ENCODE data around the gene DIRAS1.
"Not testable (repeated sequence)": the region's sequence is repeated elsewhere in the genome, so short reads cannot be mapped to it uniquely, and the experiment has no call there.

DIRAS1 gene

DNA sequence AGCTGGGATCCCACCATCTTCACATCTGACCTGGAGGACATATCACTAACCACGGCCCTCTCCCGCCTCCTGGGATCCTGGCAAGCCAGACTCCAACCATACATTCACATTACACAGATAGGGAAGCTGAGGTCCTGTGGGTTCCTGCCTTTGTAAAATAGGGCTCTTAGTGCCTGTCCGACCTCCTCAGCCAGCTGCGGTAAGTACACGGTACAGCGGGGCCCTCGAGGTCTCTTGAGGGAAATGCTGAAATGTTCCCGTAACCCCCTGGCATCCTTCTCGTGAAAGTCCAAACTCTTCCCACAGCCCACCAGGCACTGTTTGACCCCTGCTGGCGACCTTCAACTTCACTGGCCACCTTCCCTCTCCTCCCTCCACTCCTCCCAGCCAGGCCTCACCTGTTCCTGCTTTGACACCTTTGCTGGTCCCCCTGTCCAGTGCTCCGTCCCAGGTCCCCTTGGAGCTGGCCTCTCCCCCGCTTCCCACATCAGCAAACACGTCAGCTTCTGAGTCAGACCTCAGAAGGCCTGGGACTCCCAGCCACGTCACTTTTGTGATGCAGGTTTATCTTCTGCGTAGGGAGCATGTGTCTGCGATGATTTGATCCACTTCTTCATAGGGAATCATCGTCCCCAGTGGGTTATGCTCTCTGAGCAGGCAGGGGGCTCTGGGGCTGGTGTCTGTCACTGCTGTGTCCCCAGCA is 9.8 kb downstream of the DIRAS1 start:
- no peak for DNase-seq (ENCODE audit: low read depth)

DNA sequence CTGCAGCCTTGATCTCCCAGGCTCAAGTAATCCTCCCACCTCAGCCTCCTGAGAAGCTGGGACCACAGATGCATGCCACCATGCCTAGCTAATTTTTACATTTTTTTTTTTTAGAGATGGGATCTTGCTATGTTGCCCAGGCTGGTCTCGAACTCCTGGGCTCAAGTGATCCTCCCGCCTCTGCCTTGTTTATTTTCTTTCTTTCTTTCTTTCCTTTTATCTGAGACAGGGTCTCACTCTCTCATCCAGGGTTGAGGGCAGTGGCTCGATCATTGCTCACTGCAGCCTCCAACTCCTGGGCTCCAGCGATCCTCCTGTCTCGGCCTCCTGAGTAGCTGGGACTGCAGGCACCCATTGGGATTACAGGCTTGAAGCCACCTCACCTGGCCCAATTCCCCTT is 14.9 kb downstream of the DIRAS1 start:
- DNase-seq (ENCODE audit: low read depth) = no peak

DNA sequence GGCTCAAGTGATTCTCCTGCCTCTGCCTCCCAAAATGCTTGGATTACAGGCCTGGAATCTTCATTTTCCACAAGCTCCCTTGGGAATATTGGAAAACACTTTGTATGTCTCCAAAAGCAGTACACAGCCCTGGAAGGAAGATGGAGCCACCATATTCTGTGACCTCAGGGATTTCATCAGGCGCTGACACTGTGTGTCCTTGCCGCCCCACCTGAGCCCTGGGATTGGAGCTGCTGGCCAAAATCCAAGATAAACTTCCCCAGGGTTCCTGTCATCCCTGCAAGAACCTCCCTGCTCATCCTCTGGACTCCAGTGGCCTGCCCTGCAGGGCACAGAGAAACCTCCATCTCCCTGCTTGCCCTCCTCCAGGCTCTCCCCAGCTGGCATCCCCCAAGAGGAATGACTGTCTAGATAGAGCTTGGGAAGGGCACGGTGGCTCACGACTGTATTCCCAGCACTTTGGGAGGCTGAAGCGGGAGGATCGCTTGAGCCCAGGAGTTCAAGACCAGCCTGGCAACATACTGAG is 17.4 kb downstream of the DIRAS1 start:
- DNase-seq (ENCODE audit: low read depth) = no peak

DNA sequence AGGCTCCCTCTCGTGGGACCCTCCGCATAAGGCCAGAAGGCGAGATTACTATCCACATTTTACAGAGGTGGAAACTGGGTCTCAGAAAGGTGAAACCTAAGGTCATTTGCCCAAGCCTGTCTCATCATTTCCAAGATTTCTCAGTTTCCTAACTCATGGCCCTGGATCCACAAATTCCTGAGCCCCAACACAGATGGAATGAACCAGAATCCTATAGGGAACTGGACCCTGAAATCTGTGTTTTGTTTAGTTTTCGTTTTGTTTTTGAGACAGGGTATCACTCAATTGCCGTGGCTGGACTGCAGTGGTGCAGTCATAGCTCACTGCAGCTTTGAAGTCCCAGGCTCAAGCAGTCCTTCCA is 18.1 kb downstream of the DIRAS1 start:
- DNase-seq (ENCODE audit: low read depth) = no peak

DNA sequence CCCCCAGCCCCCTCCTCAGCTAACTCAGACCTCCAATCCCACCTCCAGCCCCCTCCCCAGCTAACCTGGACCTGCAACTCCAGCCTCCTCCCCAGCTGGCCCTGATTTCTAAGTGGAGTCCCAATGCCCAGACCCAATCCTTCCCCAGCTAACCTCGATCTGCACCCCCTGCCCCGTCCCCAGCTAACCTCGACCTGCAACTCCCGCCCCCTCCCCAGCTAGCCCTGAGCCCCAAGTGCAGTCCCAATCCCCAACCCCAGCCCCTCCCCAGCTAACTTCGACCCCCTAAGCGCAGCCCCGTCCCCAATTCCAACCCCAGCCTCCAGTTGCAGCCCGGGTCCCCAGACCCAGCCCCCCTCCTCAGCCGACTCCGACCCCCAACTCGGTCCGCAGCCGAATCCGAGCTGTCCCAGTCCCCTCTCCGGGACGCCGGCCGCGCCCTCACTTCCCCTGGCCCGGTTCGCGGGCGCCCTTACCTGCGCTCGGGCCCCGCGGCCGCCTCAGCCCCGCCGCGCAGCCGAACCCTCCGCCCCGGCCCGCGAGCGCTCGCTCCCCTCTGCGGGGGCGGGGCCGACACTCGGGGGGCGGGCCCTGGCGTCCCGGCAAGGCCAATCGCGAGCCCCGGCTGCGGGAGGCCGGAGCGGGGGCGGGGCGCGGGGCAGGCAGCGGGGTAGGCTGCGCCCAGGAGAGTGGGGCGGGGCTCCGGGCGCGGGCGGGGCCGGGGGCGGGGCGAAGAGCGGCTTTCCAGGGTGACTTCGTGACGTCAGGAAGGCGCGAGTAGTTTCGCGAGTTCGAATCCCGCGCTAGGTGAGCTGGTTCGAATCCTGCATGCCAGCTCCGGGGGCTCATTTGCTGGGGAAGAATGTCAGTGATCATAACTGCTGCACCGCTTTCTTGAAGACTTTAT is 18.7 kb downstream of the DIRAS1 start, which contains the start of gene GNG7:
TSS of gene GNG7 (minus strand) at position 525 of the 907 bp plus-strand sequence. CDS start 182,006 bp downstream, outside the sequence.
- peak; percentile 93 for DNase-seq (ENCODE audit: low read depth)

DNA sequence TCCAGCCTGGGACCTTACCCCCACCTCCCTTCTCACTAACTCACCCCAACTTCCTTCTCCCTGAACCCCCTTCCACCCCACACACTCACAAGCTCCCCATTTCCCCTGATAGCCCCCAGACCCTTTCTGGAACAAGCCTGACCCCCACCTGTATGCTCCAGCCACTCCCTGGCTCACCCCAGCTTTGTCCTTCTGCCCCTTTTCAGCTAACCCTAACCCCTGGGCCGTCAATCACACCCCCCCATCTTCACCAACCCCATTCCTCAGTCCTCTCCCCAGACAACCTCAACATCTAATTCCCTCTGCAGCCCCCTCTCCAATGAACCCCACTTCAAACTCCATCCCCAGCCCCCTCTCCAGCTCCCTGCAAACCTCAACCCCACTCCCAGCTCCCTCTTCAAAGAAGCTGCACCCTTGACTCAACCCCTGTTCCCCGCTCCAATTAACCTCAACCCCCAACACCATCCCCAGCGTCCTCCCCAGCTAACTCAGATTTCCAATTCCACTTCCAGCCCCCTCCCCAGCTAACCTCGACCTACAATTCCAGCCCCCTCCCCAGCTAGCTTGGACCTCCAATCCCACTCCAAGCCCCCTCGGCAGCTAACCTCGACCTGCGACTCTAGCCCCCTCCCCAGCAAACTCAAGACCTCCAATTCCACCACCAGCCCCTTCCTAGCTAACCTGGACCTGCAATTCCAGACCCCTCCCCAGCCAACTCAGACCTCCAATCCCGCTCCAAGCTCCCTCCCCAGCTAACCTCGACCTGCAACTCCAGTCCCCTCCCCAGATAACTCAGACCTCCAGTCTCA is 19.6 kb downstream of the DIRAS1 start:
- no peak for DNase-seq (ENCODE audit: low read depth)

DNA sequence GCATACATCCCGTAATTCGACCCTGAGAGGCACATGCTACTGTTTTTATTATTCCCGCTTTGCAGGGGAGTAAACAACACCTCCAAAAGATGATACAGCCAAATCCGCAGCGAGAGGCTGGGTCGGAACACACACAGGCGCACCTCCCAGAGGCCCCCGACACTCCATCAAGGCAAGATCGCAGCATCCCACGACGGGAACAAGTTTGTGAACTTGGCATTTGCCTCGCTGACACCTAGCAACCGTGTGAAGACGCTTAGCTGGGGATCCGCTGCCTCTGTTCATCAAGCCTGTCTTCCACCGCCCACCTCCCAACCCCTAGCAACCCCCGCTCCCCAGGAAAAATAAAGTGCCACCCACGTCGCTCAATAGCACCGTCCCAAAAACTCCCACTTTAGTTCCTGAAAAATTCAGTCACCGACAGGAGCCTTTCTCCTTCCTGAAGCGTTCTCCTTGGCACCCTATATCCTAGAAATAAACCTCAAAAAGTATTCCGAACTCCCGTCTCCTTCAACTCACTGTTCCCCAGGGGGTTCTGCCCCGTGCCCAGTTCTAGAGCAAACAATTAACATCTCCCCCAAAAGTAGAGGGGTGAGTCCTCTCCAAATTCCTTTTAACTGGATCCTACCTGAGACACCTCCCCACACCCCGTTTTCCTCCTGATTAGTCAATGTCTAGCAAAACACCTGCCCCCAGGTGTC is 20.4 kb downstream of the DIRAS1 start:
- DNase-seq (ENCODE audit: low read depth) = no peak

DNA sequence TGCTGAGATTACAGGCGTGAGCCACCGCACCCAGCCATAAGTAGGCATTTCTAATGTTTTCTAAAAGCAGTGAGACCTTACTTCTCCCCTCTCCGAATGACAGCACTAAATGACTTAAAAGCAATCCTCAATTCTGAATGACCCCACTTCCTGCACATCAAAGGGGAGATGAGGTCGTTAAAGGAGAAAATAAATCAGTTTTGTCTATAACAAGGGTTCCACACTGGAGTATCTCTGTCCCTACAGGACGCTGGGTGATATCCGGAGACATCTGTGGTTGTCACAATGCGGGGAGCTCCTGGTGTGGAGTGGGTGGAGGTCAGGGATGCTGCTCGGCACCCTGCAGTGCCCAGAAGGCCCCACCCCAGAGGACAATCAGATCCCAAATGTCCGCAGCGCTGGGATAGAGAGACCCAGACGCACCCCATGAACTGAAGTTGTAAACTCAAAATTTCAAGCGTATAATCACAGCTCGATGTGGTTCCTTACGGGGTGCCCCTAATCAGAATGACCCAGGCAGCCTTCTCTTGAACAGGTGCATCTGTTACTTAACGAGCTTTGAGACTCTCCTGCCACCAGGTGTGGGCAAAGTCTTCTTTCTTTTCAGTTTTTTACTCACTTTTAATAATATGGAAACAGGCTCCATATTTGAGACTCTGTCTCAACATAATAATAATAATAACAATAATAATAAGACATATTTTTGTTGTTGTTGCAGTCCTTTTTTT is 21.6 kb downstream of the DIRAS1 start:
- DNase-seq (ENCODE audit: low read depth) = no peak

DNA sequence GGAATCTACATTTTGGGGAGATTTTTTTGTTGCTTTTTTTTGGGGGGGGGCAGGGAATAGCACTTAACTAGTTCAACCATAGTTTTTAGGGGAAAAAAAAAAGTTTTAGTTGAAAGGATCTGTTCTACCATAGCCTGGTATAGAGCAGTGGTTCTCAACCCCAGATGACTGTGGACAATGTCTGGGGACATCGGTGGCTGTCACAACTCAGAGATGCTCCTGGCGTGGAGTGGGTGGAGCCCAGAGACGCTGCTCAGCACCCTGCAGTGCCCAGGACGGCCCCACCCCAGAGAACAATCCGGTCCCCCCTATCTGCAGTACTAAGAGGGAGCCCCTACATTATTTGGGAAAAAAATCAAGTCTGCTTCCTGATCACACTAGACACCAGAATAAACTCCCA is 27.0 kb downstream of the DIRAS1 start:
- DNase-seq (ENCODE audit: low read depth) = no peak

DNA sequence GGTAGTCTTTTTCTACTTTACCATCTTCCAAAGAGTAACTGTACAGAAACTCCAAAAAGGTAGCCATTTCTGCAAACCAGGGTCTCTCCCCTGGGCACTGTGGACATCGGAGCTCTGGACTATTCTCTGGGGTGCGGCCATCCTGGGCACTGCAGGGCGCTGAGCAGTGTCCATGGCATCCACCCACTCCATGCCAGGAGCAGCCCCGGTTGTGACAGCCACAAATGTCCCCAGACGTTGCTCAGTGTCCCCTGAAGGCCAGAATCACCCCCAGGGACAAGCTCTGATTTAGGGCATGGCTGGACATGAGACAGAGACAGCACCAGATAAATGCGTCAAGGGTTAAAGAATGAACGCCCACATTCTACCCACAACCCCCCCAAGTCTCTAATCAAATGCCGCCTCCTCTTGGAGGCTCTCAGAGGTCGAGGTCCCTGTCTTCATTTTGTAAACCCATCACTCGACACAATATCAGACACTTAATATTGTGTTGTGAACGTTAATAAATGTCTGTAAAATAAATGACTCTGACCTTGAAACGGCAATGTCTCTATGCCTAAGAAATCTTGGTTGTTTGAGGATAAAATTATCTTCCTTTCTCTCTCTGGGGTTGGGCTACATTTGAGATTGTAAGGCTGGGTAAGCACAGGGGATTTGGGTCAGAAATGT is 27.5 kb downstream of the DIRAS1 start:
- DNase-seq (ENCODE audit: low read depth) = no peak

DNA sequence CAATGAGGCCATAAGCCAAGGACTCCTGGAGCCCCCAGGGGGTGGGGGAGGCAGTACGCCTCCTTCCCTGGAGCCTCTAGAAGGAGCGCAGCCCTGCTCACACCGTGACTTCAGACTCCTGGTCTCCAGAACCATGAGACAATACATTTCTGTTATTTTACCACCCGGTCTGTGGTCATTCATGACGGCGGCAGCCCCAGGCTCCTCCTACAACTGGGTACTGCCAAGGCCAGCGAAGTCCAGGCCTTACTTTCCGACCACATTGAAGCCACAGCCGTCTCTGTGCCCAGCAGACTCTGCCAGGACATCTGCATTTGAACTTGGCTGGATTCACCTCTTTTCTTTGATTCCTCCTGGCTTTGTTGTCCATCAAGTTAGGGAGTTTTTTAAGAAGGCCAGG is 29.2 kb downstream of the DIRAS1 start:
- DNase-seq (ENCODE audit: low read depth) = no peak

DNA sequence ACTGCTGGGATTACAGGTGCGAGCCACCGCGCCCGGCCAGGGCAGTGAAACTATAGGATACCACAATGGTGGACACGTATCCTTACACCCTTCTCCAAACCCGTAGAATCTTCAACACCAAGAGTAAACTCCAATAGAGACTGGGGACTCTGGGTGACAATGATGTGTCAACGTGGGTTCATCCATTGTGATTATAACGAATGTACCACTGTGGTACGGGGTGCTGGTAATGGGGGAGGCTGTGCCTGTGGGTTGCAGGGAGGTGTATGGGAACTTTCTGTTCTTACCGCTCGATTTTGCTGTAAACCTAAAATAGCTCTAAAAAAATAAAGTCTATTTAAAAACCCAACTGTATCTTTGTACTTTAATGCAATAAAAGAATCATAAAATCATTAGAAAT is 30.3 kb downstream of the DIRAS1 start:
- DNase-seq (ENCODE audit: low read depth) = no peak

DNA sequence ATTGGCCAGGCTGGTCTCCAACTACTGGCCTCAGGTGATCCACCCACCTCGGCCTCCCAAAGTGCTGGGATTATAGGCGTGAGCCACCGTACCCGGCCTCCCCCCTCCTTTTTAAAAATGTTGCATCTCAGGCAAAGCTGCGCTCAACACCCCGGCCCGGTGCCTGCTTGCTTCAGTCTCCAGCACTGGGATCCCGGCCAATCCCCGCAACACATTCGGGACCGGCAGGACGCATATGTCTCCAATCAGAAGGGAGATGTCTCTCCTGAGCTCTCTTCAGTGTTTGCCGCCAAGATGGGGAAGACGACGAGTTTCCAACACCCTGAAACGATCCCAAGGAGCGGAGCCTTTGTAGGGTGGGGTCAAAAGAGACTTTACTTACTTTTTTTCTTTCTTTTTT is 34.8 kb downstream of the DIRAS1 start:
- no peak for DNase-seq (ENCODE audit: low read depth)

DNA sequence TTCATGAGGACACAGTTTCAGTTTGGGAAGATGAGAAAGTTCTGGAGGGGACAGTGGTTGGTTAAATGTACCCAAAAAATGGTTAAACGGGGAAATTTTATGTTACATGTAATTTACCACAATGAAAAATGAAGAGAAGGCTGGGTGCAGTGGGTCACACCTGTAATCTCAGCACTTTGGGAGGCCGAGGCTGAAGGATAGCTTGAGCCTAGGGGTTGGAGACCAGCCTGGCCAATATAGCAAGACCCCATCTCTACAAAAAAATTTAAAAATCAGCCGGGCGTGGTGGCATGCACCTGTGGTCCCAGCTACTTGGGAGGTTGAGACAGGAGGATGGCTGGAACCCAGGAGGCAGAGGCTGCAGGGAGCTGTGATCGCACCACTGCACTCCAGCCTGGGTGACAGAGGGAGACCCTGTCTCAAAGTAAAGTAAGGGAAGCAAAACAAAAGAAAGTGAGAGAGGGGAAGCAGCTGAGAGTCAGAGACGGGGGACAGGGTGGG is 35.9 kb downstream of the DIRAS1 start:
- DNase-seq (ENCODE audit: low read depth) = no peak

DNA sequence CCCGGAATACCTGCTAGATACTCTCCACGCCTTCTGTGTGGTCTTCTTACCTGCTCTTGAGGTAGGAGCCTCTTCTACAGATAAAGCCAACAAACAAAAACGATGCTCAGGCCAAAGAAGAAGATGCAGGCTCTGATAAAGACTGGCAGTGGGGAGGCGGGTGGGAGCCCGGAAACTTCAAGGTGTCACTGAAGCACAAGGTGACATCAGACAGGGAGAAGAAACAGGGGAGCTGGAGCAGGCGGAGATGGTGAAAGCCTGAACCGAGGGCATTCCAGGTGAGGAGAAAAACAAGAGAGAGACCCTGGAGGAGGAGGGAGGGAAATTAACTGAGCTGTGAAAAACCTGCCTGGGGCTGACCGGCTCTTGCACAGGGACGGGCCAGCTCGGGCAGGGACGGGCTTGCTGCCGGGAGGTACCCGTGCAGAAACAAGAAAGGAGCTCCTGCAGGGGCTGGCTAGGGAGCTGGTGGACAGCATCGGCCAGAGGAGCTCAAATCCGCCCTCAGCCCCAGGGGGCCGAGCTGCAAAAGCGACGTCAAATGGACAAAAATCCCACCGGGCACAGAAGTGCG is 37.7 kb downstream of the DIRAS1 start:
- no peak for DNase-seq (ENCODE audit: low read depth)

DNA sequence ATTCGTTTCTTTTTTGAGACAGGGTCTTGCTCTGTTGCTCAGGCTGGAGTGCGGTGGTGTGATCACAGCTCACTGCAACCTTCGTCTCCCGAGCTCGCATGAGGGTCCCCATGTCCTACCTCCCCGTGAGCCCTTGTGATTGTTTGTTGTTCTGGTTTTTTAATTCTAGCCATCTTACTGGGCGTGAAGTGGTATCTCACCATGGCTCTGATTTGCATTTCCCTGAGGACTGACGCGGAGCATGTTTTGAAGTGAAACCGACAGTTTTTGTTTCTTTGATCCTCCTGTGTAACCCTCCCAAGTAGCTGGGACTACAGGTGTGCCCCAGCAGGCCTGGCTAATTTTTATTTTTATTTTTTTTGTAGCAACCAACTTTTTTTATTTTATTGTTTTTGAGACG is 40.4 kb downstream of the DIRAS1 start:
- no peak for DNase-seq (ENCODE audit: low read depth)

DNA sequence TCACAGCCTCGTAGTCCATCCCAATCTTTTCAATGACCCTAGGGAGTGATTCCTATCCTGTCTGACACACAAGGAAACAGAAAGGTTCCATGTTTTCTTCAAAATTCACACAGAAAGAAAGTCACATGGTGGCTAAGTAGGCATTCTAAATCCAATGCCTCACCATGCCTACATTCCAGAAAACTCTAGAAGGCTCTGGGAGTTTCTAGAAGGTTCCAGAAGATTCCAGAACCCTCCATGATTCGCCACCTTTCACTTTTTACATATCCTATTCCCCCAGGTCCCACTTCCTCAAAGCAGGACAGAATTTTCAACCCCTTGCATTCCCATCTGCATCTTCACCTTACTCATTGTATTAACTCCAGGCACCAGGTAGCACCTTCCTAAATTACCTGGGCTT is 41.7 kb downstream of the DIRAS1 start:
- no peak for DNase-seq (ENCODE audit: low read depth)

DNA sequence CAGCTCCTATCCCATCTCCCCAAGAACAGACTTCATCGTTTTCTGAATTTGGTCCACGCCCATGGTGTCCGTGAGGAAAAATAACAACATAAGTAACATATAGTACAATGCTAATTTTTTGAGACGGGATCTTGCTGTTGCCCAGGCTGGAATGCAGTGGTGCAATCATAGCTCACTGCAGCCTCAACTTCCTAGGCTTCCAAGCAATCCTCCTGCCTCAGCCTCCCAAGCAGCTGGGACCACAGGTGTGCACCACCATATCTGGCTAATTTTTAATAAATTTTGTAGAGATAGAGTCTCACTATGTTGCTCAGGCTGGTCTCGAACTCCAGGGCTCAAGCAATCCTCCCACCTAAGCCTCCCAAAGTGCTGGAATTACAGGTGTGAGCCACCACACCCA is 42.2 kb downstream of the DIRAS1 start:
- not testable (repeated sequence) for DNase-seq (ENCODE audit: low read depth)

DNA sequence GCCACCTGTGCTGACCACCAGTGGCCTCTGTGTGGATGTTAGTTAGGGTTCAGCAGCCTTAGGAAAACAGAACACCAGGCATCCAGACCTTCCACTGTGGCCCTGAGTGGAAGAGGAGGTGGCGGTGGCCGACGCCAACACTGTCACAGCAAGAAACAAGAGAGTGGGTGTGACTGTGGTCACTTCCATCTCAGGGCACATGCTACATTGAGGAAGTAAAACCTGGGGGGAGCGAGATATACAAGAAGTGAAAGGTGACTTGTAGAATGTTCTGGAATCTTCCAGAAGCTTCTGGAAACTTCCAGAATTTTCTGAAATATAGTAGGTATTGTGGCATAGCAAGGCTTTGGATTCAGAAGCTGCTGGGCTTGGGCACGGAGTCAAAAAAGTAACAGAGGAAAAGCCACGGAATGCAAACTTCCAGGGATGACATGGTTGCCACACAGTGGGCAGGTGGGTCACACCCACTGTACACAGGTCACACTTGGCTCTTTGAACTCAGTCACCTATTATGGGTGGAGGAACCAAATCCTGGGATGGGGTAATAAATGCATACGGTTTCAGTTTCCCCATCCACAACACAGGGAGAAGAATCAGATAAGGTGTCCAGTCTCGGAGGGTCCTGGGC is 43.0 kb downstream of the DIRAS1 start:
- DNase-seq (ENCODE audit: low read depth) = no peak
